ENCODE data around the gene DCUN1D1. TPM values are rescaled to one million over a fixed set of nuclear protein-coding genes. Genes with fewer than 3 reads are reported as not detected.

The DCUN1D1 gene
- total RNA-seq, 3 donors from 2014 or later: 37.5 to 62.0 (median 40.5) TPM

DNA sequence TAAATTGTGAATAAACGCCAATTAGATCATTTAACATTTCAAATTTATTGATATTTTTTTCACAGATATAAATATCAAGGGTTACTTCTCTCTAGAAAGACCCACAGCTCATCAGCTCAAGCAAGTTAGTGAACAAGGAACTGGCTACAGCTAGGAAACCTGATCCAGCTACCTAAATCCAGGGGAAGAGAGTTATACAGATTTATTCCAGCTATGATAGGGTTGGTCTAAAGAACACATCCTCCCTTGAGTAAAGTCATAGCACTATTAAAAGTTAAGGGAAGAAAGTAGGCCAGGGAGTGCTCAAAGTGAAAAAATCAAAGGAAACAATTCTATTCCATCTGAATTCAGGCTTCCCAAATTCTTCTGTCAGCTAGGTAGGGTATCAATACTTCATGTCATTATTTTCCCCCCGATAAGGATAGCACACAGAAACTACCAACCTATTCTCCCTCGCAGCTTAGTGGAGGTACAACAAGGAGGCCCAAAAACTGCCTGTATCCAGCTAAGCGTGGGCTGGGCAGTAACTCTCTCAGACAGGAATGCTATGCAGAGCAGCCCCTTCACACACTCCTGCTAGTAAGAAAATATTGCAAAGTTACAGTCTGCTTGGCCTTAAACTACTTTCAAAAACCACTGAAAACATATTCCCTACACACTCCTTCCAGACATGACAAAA lies 44.0 kb downstream of the DCUN1D1 start:
- DNase-seq (no peak), ATAC-seq (no peak)
- TF ChIP-seq, protein P1, sequence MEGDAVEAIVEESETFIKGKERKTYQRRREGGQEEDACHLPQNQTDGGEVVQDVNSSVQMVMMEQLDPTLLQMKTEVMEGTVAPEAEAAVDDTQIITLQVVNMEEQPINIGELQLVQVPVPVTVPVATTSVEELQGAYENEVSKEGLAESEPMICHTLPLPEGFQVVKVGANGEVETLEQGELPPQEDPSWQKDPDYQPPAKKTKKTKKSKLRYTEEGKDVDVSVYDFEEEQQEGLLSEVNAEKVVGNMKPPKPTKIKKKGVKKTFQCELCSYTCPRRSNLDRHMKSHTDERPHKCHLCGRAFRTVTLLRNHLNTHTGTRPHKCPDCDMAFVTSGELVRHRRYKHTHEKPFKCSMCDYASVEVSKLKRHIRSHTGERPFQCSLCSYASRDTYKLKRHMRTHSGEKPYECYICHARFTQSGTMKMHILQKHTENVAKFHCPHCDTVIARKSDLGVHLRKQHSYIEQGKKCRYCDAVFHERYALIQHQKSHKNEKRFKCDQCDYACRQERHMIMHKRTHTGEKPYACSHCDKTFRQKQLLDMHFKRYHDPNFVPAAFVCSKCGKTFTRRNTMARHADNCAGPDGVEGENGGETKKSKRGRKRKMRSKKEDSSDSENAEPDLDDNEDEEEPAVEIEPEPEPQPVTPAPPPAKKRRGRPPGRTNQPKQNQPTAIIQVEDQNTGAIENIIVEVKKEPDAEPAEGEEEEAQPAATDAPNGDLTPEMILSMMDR (IDR thresholded peaks at IDR 0.05): no peak
- Histone ChIP-seq H3K4me1 (ENCODE audit: low read depth) (no peaks in the 10 kb centered on the region), H3K4me3 (no peak overlapping the region), H3K9me3 (peaks cover 8% of the 10 kb centered on the region), H3K36me3 (ENCODE audit: low read depth) (no peaks in the 10 kb centered on the region)
- intact Hi-C loops (cut with DNase I, micrococcal nuclease): no loop called here

GRCh38 chr3:182935803-182936202 lies 44.5 kb downstream of the DCUN1D1 start:
- Histone ChIP-seq H3K9me3 (peaks cover 8% of the 10 kb centered on the region), H3K36me3 (ENCODE audit: low read depth) (no peaks in the 10 kb centered on the region), H3K4me3 (no peak overlapping the region), H3K4me1 (ENCODE audit: low read depth) (no peaks in the 10 kb centered on the region)
- TF ChIP-seq, protein P1 (IDR thresholded peaks at IDR 0.05): no peak
- ATAC-seq: no peak
- intact Hi-C loops (cut with DNase I, micrococcal nuclease): no loop called here
- no peak for DNase-seq

DNA sequence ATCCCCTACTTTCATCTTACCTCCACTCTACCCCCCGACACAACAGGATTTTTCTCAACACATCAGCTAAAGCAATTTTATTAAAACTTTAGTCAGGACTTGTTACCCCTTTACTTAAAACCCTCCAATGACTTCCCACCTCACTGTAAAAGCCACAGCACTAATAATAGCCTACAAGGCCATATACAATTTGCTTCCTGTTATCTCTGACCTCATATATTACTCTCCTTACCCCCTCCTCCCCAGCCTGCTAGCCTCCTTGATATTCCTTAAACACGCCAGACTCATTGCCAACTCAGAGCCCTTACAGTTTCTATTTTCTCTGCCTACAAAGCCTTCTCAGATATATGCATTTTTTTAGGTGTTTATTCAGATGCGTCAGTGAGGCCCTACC lies 54.4 kb downstream of the DCUN1D1 start:
- no peak overlapping the region for H3K4me3 ChIP-seq
- no peaks in the 10 kb centered on the region for H3K9me3 ChIP-seq
- H3K4me1 ChIP-seq (ENCODE audit: low read depth): no peaks in the 10 kb centered on the region
- no peak for DNase-seq
- ATAC-seq: no peak
- intact Hi-C loops (cut with DNase I, micrococcal nuclease): no loop called here
- no peaks in the 10 kb centered on the region for H3K36me3 ChIP-seq (ENCODE audit: low read depth)
- TF ChIP-seq, protein P1 (IDR thresholded peaks at IDR 0.05): no peak

GRCh38 chr3:182925330-182925943 lies 54.9 kb downstream of the DCUN1D1 start:
- Histone ChIP-seq H3K9me3 (no peaks in the 10 kb centered on the region), H3K36me3 (ENCODE audit: low read depth) (no peaks in the 10 kb centered on the region), H3K4me3 (no peak overlapping the region), H3K4me1 (ENCODE audit: low read depth) (no peaks in the 10 kb centered on the region)
- TF ChIP-seq, protein P1 (IDR thresholded peaks at IDR 0.05): no peak
- intact Hi-C loops (cut with DNase I, micrococcal nuclease): no loop called here
- DNase-seq (peak in 1 of 3 donors; percentile 11), ATAC-seq (peak; percentile 30)

DNA sequence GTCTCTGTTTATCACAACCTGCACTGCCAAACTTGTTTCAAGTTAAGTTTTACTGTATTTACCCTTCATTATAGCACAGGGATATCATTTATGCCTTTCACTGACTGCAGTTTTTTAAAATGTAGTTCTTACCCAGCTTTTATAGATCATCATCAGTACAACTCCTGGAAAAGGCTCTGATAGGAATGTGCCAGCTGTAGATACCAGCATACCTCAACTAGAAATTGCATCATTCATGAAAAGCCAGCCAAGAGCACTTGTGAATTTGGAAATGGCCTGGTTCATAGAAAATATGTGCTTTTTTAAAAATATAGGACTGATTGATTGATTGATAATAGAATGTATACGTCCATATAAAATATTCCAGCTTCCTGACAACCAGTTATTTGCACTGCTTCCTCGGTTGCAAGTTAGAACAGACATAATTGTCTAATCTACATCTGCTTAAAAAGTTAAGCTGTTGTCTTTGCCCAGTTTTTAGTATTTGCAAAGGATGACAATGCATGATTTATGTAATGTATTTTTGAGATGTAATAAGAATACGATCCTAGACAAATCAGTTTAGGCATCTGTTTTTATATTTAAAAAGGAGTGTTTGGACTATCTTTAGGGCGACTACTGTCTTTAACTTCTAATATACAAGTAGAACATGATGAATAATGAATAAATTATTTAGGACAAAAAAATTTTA lies 58.5 kb downstream of the DCUN1D1 start:
- Histone ChIP-seq H3K36me3 (ENCODE audit: low read depth) (no peaks in the 10 kb centered on the region), H3K9me3 (no peaks in the 10 kb centered on the region), H3K4me1 (ENCODE audit: low read depth) (no peaks in the 10 kb centered on the region), H3K4me3 (no peak overlapping the region)
- no peak for DNase-seq
- TF ChIP-seq, protein P1 (IDR thresholded peaks at IDR 0.05): no peak
- intact Hi-C loops (cut with DNase I, micrococcal nuclease): no loop called here
- ATAC-seq: no peak

Data from mucosa of descending colon (tissue), 3 donors.